A549 (cell line): Measurements from ENCODE around the gene ZXDC. TPM values are rescaled to one million over a fixed set of nuclear protein-coding genes. Genes with fewer than 3 reads are reported as not detected.

ENCODE experiments used
- ATAC-seq, 2 experiments: fragments of 200-7000 bp in 1 of 2; fragments of >200 bp in 1 of 2; cut with Nextera tagmentation in 1 of 2; cut with Tn5 transposase in 1 of 2; 3 replicates each; pipeline versions ENCODE4 v1.8.0 to v1.9.1; 2018 to 2020; ENCODE audit warnings: mild to moderate bottlenecking in 1 of 2, moderate library complexity in 1 of 2
- CTCF ChIA-PET: fragments of 300-600 bp; sonication (Branson Sonifier 250); formaldehyde crosslinking; extraction: SDS; loops from one replicate; lab custom pipeline; 2021; ENCODE audit warnings: antibody characterized with exemption, inconsistent platforms; lab: Yijun Ruan, JAX
- POLR2A ChIA-PET: fragments of 350-600 bp; formaldehyde crosslinking; extraction: SDS; loops from one replicate; lab custom pipeline; 2021; ENCODE audit warnings: antibody characterized with exemption, inconsistent platforms; lab: Yijun Ruan, JAX
- DNase-seq, 2 experiments: peaks; one replicate each; pipeline versions ENCODE4 v3.0.0 to v3.0.0-alpha.2; 2011 to 2016; ENCODE audit warnings: low read depth in 1 of 2, low spot score in 1 of 2
- FAIRE-seq: peaks from 2 replicates; lab custom pipeline; 2011; peaks lifted over from hg19 to GRCh38; lab: Jason Lieb, UNC
- H3K27ac ChIP-seq, 2 experiments: fragments of >200 bp; sonication (Bioruptor Twin); formaldehyde crosslinking; 3 replicates each; pipeline ENCODE4 v1.5.1; 2016 to 2017
- H3K4me1 ChIP-seq: fragments of >200 bp; sonication (Bioruptor Twin); formaldehyde crosslinking; 3 replicates; pipeline ENCODE4 v1.6.1; 2016
- H3K4me2 ChIP-seq: fragments of >200 bp; sonication (Bioruptor Twin); formaldehyde crosslinking; 3 replicates; pipeline ENCODE4 v1.6.1; 2016
- H3K4me3 ChIP-seq: fragments of >200 bp; sonication (Bioruptor Twin); formaldehyde crosslinking; 3 replicates; pipeline ENCODE4 v1.5.1; 2016
- H3K9me3 ChIP-seq: fragments of >200 bp; sonication (Bioruptor Twin); formaldehyde crosslinking; 3 replicates; pipeline ENCODE4 v1.6.1; 2016
- CEBPB ChIP-seq, 2 experiments: fragments of >200 bp in 1 of 2; sonication (Bioruptor Twin) in 1 of 2; formaldehyde crosslinking in 1 of 2; IDR thresholded peaks; 2 replicates each; pipeline ENCODE4 v1.6.1; 2012 to 2016
- CHD2 ChIP-seq: fragments of 150-350 bp; IDR thresholded peaks from 2 replicates; pipeline ENCODE4 v1.6.1; 2014; ENCODE audit warnings: low read length; ENCODE audit not compliant: partially characterized antibody
- CHD4 ChIP-seq: fragments of 200-600 bp; sonication (generic); IDR thresholded peaks from 2 replicates; pipeline ENCODE4 v1.6.1; 2016; ENCODE audit warnings: antibody characterized with exemption, mild to moderate bottlenecking, borderline replicate concordance
- ELK1 ChIP-seq: fragments of 150-350 bp; IDR thresholded peaks from 2 replicates; pipeline ENCODE4 v1.6.1; 2014; ENCODE audit warnings: low read depth, mild to moderate bottlenecking, low read length
- FOSB ChIP-seq: fragments of 250-450 bp; sonication (Bioruptor Pico); IDR thresholded peaks from 2 replicates; pipeline ENCODE4 v1.5.0; 2020; ENCODE audit warnings: mild to moderate bottlenecking, moderate library complexity
- HES2 ChIP-seq: fragments of >200 bp; sonication (Bioruptor Twin); formaldehyde crosslinking; IDR thresholded peaks from 2 replicates; pipeline ENCODE4 v1.6.1; 2016
- HOXB5 ChIP-seq: fragments of 250-450 bp; sonication (Bioruptor Pico); IDR thresholded peaks from 2 replicates; pipeline ENCODE4 v1.5.0; 2020; ENCODE audit warnings: mild to moderate bottlenecking, moderate library complexity
- JUN ChIP-seq, 2 experiments: fragments of >200 bp; sonication (Bioruptor Twin); formaldehyde crosslinking; IDR thresholded peaks; 2 replicates in 1 of 2; 3 replicates in 1 of 2; pipeline ENCODE4 v1.6.1; 2016 to 2017
- MYC ChIP-seq: IDR thresholded peaks from 2 replicates; pipeline ENCODE4 v1.6.1; 2012; ENCODE audit warnings: mild to moderate bottlenecking, inconsistent platforms, low read length, improper control_type of control experiment, borderline replicate concordance
- NFE2L2 ChIP-seq: fragments of 150-350 bp; conservative IDR thresholded peaks from 2 replicates; pipeline ENCODE4 v1.6.1; 2014; ENCODE audit warnings: low read length
- NPAS2 ChIP-seq: fragments of 250-450 bp; sonication (Bioruptor Pico); IDR thresholded peaks from 2 replicates; pipeline ENCODE4 v1.8.0; 2022; ENCODE audit warnings: mild to moderate bottlenecking, moderate library complexity, borderline replicate concordance
- PBX3 ChIP-seq: IDR thresholded peaks from 2 replicates; pipeline ENCODE4 v1.6.1; 2012
- PHF8 ChIP-seq: fragments of 200-600 bp; sonication (generic); IDR thresholded peaks from 2 replicates; pipeline ENCODE4 v1.6.1; 2016; ENCODE audit warnings: low read depth, mild to moderate bottlenecking, antibody characterized with exemption, moderate library complexity, borderline replicate concordance
- POLR2A ChIP-seq: IDR thresholded peaks from 2 replicates; pipeline ENCODE4 v1.6.1; 2012; ENCODE audit warnings: mild to moderate bottlenecking, low read length
- RAD21 ChIP-seq, 2 experiments: fragments of >200 bp in 1 of 2; sonication (Bioruptor Twin) in 1 of 2; formaldehyde crosslinking in 1 of 2; IDR thresholded peaks in 1 of 2; conservative IDR thresholded peaks in 1 of 2; 2 replicates in 1 of 2; 3 replicates in 1 of 2; pipeline ENCODE4 v1.6.1; 2012 to 2018; ENCODE audit warnings: inconsistent platforms in 1 of 2
- RARB ChIP-seq: fragments of 250-450 bp; sonication (Bioruptor Pico); IDR thresholded peaks from 2 replicates; pipeline ENCODE4 v1.8.0; 2021; ENCODE audit warnings: mild to moderate bottlenecking, moderate library complexity
- RCOR1 ChIP-seq: fragments of 150-350 bp; IDR thresholded peaks from 2 replicates; pipeline ENCODE4 v1.6.1; 2014; ENCODE audit warnings: antibody characterized with exemption, low read length, low read depth
- REST ChIP-seq: fragments of 200-600 bp; sonication (generic); IDR thresholded peaks from 2 replicates; pipeline ENCODE4 v1.6.1; 2016; ENCODE audit warnings: antibody characterized with exemption, mild to moderate bottlenecking, moderate library complexity
- RFX5 ChIP-seq: fragments of 450-650 bp; IDR thresholded peaks from 2 replicates; pipeline ENCODE4 v1.7.1; 2014; ENCODE audit warnings: antibody characterized with exemption, mild to moderate bottlenecking, moderate library complexity
- TFCP2L1 ChIP-seq: fragments of 250-450 bp; sonication (Bioruptor Pico); IDR thresholded peaks from 2 replicates; pipeline ENCODE4 v1.5.0; 2021; ENCODE audit warnings: mild to moderate bottlenecking
- TP53 ChIP-seq: fragments of 250-450 bp; sonication (Bioruptor Pico); IDR thresholded peaks from 2 replicates; pipeline ENCODE4 v1.5.0; 2021; ENCODE audit warnings: mild to moderate bottlenecking, moderate library complexity
- ZC3H11A ChIP-seq: fragments of 450-650 bp; IDR thresholded peaks from 2 replicates; pipeline ENCODE4 v1.6.1; 2014; ENCODE audit warnings: antibody characterized with exemption, mild to moderate bottlenecking
- ZFP36 ChIP-seq: fragments of 450-650 bp; IDR thresholded peaks from 2 replicates; pipeline ENCODE4 v1.6.1; 2014; ENCODE audit warnings: borderline replicate concordance; ENCODE audit not compliant: partially characterized antibody
- ZSCAN20 ChIP-seq: fragments of 250-450 bp; sonication (Bioruptor Pico); IDR thresholded peaks from 2 replicates; pipeline ENCODE4 v1.8.0; 2022; ENCODE audit warnings: mild to moderate bottlenecking, moderate library complexity
- WGBS: methylation state at CpG from one replicate; pipeline ENCODE4 v1.1.6; 2017; ENCODE audit errors: missing lambda C conversion rate; 5-methylcytosine and 5-hydroxymethylcytosine counted together
- polyA plus RNA-seq, 4 experiments: library from polyadenylated mRNA; depleted of rRNA in 3 of 4; stranded (reverse); fragments of >200 nt; fragmentation: RNase III in 1 of 4; extraction: RNeasy Plus Mini Kit Qiagen cat#74134 plus additional on column Dnase treatment in 1 of 4; gene quantifications; 2 replicates in 3 of 4; 3 replicates in 1 of 4; pipeline ENCODE4 v1.2.3, GENCODE V29; 2011 to 2017

ZXDC gene
- polyA plus RNA-seq, 2 of the 4 experiments (the other 2 are of a cell fraction) = 6.0 to 8.5 TPM

GRCh38 chr3:126395846-126396513 is 79.7 kb downstream of the ZXDC start:
- no peak for TF ChIP-seq REST
- TF ChIP-seq ZFP36 = no peak
- no peak for TF ChIP-seq ZC3H11A
- no peak for TF ChIP-seq FOSB (CRISPR knock-in tag)
- no peak for TF ChIP-seq MYC
- no peak for TF ChIP-seq TP53
- no peak for TF ChIP-seq RAD21 (conservative IDR thresholded peaks at IDR 0.05 in 1 of 2, IDR thresholded peaks at IDR 0.05 in 1 of 2)
- TF ChIP-seq HES2 = no peak
- TF ChIP-seq RCOR1 = no peak
- no peak for TF ChIP-seq PBX3
- TF ChIP-seq TFCP2L1 (CRISPR knock-in tag) = no peak
- TF ChIP-seq PHF8 = no peak
- no peak for TF ChIP-seq CHD4
- no peak for TF ChIP-seq HOXB5 (CRISPR knock-in tag)
- no peak for TF ChIP-seq ELK1
- TF ChIP-seq POLR2A = no peak
- no peak for TF ChIP-seq RARB (CRISPR knock-in tag)
- TF ChIP-seq, all 56 proteins: peak for 0
- Histone ChIP-seq H3K27ac (no peak overlapping the region), H3K9me3 (no peaks in the 10 kb centered on the region), H3K4me1 (no peaks in the 10 kb centered on the region), H3K4me2 (no peak overlapping the region), H3K4me3 (no peak overlapping the region)
- ATAC-seq = no peak
- WGBS = 60% methylated on average over 5 of the region's 6 CpGs
- POLR2A ChIA-PET = no interaction called here
- CTCF ChIA-PET = interaction anchor here (0.6 to 11.1 kb wide), 5 partner anchors 11 to 264 kb away, joined by 3 to 110 read pairs (median 3); no protein-coding TSS in a partner anchor
- no peak for DNase-seq
- no peak for FAIRE-seq

- FAIRE-seq (no peak), DNase-seq (no peak)
- Histone ChIP-seq H3K4me3 (no peak overlapping the region), H3K27ac (no peak overlapping the region), H3K4me1 (no peaks in the 10 kb centered on the region), H3K9me3 (no peaks in the 10 kb centered on the region)
- TF ChIP-seq ZSCAN20 (CRISPR knock-in tag) (no peak), NPAS2 (CRISPR knock-in tag) (no peak), RFX5 (no peak), CEBPB (IDR thresholded peaks at IDR 0.05) (no peak), JUN (IDR thresholded peaks at IDR 0.05) (no peak), CHD2 (no peak), NFE2L2 (no peak)
- TF ChIP-seq, all 56 proteins: peak for 0
- ChIA-PET CTCF (interaction anchor here (1.2 to 11.1 kb wide), 3 partner anchors 149 to 263 kb away, joined by 3 to 110 read pairs (median 4); no protein-coding TSS in a partner anchor), POLR2A (no interaction called here)
- no peak overlapping the region for H3K4me2 ChIP-seq
- WGBS = 83% methylated on average over 13 of the region's 30 CpGs
- no peak for ATAC-seq
These were observed 80.7 kb downstream of the ZXDC start for GRCh38 chr3:126394977-126395321.
